ENCODE data around the gene ELMO3.

Gene ELMO3

DNA sequence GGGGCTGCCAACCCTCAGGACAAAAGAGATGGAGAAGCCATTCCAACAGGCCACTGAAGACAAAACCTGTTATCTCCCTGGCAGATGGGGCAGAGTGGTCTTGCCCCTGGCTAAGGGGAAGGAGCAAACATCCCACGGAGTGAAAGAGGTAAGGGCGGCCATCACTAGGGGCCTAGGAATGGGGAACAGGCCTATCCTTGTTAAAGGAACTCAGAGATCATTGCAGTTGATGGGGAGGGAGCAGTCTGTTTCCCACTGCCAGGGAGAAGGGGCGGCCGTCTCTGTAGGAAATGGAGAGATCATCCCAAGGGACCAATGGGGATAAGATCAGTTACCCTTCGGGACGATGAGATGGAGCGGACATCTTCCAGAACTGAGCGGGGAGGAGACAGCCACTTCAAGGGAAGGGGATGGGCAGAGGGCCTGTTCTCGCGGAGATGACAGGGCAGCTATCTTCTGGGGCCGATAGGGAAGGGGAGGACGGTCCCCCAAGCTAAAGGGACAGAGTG, 27.4 kb downstream of the ELMO3 start:
- no peak for DNase-seq (ENCODE audit: low read depth)

DNA sequence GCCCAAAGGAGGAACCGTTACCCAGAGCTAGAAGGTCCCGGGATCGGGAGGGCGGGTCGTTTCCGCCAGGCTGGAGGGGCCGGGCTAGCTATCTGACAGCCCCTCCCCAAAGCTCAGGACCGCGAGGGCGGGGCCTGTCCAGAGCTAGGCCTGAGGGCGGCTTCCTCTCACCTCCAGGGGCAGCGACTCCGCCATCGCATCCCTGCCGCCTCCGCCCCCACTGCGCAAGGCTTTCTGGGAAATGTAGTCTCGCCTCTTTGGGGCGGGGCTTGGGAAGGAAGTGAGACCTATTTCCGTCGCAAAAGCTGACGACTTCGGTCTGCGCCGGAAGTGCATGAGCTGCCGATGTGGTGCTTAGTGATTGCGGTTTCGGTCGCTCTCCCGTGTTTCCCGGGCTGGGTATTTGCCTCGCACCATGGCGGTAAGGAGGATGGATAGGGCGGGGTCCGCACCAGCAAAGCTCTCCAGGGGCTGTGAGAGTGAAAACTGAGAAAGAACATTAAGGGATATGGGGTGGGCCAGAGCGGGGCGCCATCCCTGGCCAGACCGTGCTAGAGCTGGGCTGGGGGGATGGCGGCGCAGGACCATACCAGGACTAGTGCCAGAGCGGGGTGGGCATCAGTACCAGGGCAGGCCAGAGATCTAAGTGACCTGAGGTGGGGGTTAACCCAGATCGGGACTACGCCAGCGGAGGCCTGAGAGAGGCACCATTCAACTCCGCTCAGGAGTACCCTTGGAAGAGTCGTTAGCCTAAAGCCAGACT, 28.1 kb downstream of the ELMO3 start, which contains the start of gene TMEM208:
Gene TMEM208, plus strand, starts transcription at position 327 of the 763 bp plus-strand sequence. Its CDS starts 89 bp downstream, at position 416.
- DNase-seq (ENCODE audit: low read depth), result peak; percentile 89

DNA sequence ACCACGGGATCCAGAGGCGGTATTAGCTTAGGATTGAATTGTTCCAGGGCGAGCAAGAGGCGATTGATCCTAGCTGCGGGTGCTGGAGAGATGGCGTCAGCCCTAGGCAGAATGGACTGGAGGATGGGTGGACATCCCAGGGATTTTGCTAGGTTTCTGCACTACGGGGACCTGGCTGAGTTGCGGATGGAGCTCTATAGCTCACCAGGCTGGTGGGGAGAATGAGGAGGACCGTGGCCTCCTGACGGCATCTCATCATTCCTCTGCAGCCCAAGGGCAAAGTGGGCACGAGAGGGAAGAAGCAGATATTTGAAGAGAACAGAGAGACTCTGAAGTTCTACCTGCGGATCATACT, 28.6 kb downstream of the ELMO3 start:
- no peak for DNase-seq (ENCODE audit: low read depth)

DNA sequence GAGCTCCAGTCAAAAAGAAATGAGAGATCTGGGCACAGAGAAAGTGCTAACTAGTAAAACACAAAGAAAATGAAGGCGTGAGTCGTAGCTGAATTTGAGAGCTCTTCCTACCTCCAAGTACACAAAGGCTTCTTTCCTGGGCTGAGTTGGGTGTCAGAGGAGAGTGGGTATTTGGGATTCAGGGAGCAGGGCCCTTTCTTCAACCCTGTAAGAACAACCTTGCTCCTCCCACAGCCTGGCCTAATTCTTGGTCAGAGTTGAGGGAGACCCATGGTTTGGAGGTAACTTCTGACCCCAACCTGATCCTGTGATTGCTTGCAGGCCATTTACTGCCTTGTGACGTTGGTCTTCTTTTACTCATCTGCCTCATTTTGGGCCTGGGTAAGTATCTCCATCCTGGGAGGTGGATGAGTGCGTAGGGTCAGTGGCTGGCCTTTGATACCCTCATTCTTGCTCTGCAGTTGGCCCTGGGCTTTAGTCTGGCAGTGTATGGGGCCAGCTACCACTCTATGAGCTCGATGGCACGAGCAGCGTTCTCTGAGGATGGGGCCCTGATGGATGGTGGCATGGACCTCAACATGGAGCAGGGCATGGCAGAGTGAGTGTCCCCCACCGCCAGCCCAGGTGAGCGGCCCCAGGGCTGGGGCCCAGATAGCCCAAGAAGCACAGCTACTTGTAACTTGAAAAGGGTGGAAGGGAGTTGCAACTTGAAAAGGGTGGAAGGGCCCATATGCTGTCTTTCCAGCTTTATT, 29.3 kb downstream of the ELMO3 start:
- no peak for DNase-seq (ENCODE audit: low read depth)

DNA sequence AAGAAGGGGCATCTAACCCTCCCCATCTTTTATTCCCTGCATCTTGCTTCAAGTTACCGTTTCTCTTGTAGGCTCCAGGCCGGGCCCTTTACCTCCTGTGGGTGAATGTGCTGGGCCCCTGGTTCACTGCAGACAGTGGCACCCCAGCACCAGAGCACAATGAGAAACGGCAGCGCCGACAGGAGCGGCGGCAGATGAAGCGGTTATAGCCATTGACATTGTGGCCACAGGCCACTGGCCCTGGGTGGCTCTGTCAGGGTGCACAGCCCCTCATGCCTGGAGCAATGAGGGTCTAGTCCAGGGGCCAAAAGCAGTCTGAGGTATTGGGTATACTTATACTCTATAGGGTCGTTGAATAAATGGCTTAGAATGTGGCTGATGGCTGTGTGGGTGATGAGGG, 30.0 kb downstream of the ELMO3 start:
- no peak for DNase-seq (ENCODE audit: low read depth)

DNA sequence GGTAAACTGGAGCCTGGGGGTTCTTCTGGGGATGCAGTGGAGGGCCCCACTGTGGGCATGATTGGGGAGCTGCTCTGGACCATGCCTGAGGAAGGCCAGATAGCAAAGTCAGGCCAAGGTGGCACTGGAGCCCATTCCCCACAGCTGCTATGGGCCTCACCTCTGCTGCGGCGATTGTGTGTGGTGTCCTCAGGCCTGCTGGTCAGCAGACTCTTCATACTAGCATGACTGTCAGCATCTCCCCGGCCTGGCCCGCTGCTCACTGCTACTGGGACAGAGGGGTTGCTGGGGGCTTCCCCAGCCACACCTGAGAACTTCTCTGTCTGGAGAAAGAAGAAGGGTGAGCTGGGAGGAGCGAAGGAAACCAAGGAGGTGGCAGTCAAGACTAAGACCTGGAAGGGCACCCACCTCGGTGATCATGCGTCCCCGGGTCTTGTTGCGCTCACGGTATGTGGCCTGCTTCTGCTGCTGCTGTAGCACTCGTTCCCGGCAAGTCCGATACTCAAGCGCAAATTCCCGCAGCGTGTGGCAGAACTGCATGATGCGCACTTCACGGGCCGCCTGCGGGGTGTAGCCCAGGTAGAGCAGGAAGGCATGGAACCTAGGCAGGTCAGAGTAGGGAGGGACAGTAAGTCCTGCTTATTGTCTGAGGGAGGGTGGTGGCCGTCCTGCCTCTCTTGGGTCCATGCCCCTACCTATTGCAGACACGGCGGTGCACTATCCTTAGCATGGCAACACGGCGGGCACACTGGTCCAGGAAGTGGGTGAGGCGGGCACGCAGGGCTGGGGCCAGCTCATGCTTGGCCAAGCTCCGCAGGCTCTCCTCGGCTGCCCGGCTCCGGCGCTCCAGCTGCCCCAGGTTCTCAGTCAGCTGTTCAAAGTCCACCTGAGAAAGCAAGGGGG, 31.2 kb downstream of the ELMO3 start:
- no peak for DNase-seq (ENCODE audit: low read depth)

DNA sequence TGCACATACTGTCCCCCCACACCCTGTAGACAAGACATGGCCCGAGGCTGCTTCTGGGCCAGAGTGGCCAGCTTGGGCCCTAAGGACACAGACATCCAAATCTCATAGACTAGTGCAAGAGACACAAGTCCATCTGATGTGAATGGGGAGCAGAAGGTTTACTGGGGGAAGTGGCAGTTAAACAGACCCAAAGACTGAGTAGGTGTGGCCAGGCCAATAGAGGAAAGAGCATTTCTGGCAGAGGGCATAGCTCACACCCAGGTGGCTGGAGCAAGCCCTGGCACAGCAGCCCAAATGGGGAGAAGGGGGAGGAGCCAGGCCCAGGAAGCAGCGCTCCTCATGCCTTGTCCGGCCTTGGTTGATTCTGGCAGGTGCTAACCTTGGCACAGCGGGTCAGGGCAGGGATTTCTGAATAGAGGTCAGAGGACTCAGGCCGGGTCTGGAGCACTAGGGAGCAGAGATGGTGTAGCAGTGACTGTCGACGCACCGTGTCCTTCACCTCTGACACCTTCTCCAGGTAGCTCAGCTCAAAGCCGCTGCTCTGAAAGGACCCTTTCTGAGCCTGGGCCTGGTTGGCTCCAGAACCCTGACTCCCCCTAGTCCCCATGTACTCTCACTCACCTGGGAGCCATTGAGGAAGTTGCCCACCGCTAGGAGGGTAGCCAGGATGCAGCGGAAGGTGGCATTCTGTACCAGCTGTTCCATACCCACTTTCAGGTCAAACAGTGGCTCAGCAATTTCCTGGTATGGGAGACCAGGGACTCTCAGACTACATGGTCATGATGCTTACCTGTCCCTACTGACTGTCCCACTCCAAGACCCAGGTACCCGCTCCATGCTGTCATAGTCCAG, 32.1 kb downstream of the ELMO3 start:
- no peak for DNase-seq (ENCODE audit: low read depth)

DNA sequence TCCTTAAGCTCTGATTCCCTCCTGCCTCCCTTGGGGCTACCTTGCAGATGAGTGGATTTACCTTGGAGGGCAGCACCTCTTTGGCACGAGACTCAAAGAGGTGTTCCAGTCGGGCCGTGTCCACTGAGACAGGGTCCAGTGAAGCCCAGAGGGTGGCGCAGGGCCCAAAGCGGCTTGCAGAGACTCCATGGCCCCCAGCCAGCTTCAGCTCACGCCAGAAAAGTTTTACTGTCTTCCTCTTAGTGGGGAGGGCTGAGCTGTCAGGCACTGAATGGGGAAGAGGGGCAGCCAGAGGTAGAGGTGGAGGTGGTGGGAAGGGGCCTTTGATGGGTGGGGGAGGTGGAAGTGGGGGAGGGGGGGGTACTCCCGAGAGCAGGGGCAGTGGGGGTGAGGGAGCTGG, 34.7 kb downstream of the ELMO3 start:
- DNase-seq (ENCODE audit: low read depth), result no peak

DNA sequence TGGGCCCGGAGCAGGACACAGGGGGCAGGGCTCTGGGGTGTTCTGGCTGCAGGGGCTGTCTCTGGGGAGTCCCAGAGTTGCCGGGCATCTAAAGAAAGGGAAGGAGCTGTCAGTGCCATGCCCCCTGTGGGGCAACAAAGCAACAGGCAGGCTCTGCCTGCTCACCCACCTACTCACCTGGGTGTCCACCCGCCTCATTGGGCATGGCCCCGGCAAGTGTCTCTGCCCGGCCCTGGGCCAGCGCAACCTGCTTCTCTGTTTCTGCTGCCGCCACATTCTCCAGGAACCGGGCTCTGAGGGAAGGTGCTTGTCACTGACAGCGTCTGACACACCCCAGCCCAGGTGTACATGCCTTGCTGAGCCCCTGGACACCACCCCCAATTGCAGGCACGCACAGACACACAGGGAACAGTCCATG, 35.3 kb downstream of the ELMO3 start:
- no peak for DNase-seq (ENCODE audit: low read depth)

DNA sequence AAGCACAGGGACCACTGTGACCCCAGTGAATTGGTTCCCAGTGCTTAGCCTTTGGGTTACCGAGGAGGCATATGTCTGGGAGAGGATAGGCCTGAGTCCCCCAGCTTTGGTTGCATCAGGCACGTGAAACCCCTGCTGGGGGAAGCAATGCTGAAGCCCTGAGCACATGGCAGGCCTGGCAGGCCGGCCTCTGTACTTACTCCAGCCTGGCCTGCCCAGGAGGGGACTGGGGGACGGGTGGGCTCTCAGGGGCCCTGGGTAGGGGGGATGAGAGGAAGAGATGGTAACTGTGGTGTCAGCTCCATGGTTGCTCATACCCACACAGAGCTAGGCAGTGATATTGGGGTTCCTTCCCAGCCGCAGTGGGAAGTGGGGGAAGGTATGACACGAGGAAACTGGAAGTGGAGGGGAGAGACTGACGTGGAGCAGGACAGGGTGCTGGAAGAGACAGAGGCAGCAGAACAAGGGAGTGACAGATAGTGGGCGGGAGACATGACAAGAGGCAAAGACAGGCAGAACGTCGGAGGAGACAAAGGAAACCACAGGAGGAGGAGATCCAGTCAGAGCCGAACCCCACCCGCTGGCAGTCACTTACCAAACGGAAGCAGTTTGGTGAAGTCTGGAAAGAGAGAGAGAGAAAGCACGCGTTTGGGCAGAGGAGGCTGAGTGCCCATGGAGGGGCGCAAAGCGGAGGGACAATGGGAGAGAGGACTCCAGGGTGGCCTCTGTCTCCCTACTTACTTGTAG, 37.1 kb downstream of the ELMO3 start:
- no peak for DNase-seq (ENCODE audit: low read depth)

DNA sequence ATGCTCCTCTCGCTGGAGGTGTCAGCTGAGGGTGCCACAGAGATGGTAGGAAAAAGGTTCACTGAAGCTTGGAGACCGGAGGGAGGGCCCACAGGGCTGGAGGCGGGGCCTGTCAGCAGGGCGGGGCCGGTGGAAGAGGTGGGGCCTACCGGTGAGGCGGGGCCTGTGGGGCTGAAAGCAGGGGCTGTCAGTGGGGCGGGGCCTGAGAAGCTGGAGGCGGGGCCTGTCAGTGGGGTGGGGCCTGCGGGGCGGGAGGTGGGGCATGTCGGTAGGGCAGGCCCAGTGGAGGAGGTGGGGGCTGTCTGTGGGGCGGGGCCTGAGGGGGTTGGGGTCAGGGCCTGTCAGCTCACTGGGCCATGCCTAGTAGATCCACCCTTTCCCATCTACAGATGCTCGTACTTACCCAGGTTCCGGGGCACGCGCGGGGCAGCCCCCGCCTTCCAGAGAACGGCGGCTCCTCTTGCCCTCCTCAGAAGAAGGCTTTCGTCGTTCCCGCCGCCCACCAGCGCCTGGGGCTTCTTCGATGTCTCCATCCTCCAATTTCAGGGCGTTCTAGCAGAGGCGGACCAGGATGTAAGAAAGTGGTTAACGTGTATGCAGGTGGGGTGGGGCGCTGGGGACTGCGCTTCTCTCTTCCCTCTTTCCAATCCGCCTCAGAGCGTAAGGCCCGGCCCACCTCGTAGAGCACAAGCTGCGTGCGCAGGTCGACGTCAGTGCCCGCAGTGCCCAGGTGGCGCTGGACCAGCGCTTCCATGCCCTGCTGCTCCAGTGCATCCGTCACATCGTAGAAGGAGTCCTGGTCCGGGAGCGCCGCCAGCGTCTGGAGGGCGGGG, 37.8 kb downstream of the ELMO3 start:
- DNase-seq (ENCODE audit: low read depth), result no peak

DNA sequence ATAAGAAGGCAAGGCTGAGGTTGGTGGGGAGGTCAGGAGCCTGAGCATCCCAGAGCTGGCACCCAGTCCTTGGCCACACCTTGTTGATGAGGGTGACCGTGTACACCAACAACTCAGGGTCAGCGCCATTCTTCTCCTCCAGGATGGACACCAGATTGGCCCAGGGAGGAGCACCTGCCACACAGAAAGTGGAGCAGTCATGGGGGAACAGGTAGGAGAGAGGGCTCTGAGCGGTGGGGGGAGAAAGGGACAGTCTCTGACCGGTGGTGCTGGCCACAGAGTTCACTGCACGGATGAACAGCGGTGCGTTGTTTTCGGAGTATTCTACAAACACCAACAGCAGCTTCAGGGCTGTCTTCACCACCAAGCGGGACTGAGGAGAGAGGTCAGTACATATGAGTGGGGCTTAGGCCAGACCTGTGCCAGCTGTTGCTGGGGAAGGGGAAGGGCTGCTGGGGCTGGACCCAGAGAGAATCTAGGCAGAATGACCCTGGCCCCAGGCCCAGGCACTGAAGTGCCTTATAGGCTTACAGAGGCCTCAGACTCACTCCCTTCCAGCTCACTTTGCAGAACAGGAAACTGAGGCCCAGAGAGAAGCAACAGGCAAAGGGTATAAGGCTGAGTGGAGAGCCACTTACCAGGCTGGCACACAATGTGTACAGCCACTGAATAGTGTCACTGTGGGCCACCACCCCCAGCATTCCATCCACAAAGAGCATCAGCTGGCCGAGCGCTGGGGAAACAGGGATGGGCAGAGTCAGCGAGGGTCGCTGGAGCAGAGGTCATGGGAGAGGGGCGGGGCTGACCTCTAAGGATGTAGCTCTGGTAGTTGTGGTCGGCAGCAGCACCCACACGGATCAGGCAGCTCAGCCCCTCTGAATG, 38.7 kb downstream of the ELMO3 start:
- DNase-seq (ENCODE audit: low read depth), result no peak

DNA sequence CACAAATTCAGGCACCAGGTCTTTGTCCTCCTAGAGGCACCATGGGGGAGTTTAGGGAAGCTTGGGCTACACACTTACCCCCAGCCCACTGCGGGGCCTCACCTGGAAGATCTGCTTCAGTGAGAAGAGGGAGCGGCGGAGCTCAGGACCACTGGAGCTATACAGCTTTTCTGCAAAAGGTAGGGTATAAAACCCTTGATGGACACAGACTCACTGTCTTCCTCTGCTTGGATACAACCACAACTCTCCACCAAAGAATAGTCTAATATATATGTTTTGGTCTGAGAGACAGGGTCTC, 39.3 kb downstream of the ELMO3 start:
- no peak for DNase-seq (ENCODE audit: low read depth)

DNA sequence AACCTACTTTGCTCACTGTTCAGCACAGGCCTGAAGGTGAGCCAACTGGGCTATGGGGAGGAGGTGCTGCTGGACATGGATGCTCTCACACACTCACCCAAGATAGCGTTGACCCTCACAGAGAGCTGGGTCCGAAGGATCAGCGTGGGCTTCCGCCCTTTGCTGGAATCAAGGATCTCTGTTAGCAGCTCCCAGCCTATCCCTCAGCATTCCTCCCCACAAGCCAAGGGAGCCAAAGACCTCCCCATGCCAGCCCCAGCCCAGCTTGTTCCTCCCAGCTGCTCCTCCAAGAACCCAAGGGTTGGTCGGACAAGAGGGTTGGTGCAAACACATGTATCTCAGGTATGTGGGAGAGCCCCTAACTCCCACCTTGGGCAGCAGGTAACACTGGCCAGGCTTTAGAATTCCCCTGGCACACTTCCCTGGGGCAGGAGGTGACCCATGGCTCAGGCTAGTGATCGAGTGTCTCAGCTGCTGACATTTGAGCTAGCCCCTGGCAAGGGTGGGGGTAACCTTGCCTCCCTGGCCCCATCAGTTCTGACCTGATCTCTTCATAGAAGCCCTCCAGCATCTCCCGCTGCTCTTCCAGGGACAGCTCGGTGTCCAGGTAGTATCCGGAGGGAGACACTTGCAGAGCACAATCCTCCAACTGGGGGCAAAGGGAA, 40.0 kb downstream of the ELMO3 start:
- no peak for DNase-seq (ENCODE audit: low read depth)

DNA sequence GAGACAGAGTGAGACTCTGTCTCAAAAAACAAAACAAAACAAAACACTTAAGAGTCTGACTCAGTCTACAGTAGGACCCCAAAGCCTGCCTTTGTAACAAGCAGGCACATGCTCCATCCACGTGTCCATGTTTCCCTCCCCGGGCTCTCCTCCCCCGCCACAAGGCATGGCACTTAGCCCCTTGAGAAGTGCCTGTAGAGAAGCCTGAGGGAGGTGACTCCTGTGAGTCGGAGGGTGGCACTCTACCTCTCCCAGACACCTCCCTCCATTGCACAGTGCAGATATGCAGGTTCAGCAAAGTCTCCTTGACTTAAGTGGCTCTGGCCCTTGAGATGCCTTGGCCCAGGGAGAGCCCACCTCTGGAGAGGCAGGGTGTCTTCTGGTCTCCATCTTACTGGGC, 41.6 kb downstream of the ELMO3 start:
- DNase-seq (ENCODE audit: low read depth), result no peak

DNA sequence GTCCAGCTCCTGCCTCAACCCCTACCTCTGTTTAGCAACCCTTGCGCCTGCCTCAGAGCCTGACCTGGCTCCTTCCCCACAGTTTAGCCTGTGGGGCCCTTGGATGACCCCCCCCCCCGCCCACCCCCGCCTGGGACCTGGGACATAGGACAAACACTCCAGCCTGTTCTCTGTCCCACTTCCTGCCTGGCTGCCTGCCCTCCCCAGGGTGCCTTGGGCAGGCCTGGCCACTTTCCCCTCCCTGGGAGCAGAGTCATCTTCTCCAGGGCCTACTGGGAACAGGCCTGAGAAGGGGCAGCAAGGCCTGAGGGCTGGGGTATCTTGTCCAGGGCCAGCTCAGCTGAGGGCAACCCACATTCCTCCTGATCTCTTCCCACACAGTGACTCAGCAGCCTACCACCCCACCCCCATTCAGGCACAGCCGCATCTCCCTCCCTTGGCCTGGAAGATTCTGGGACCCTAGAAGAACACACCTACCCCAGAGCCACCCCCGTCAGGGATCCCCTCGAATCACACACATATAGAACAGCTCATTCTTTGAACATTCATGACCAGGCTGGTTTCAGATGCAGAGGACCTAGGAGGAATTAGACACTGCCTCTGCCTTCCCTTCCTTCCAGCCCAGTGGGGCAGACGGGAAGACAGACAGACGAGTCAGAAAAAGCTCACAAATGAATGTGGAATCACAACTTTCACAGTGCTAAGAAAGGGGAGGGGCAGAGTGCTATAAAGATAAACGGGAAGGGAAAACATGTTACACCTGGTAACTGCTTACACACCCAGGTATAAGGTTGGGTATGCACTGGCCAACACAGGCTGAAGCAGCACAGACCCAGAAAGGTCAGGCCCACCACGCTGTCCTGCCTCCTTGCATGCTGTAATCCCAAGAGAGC, 42.3 kb downstream of the ELMO3 start:
- peak; percentile 48 for DNase-seq (ENCODE audit: low read depth)

DNA sequence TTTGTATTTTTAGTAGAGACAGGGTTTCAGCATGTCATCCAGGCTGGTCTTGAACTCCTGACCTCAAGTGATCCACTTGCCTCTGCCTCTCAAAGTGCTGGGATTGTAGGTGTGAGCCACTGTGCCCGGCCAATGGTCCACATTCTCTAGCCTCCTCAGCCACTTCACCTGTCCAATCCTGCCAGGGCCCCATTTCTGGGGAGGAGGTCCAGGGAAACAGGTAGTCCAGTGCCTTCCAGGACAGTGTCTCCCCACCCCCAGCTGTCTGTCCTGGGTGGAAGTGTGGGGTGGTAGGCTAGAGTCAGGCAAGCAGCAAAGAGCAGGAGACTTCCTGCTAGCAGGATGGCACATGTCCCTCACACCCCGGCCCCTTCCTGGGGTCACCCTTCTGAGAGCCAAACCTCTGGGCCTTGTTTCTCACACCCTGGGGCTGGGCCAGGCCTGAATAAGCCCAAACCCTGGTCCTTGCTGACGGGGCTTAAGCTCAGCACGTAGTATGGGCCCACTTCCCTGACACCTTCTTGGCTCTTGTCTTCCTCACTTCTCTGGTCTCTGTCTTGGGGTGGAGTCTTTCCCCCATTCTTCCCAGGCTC, 43.3 kb downstream of the ELMO3 start:
- DNase-seq (ENCODE audit: low read depth), result no peak
